ENCODE measurements around the gene GRIN3B.

- TF ChIP-seq CTCF (IDR thresholded peaks at IDR 0.05) (no peak), POLR2A (IDR thresholded peaks at IDR 0.05) (no peak)
These were observed 46.6 kb upstream of the GRIN3B start for GRCh38 chr19:953445-954271.

All from breast epithelium (tissue), 3 donors.